C4-2B (cell line): ENCODE measurements around the gene RNASEH1.
A peak's percentile ranks its signal among the peaks of the same experiment; 100 is the strongest.

ENCODE experiments used
- H3K27ac ChIP-seq: fragments of 450-650 bp; 2 replicates; pipeline ENCODE4 v1.5.1; 2017
- CTCF ChIP-seq: fragments of 450-650 bp; conservative IDR thresholded peaks from 2 replicates; pipeline ENCODE4 v1.5.1; 2017; ENCODE audit warnings: mild to moderate bottlenecking
- ZFX ChIP-seq: fragments of 450-650 bp; IDR thresholded peaks from 2 replicates; pipeline ENCODE4 v1.6.1; 2017

RNASEH1 gene

GRCh38 chr2:3558205-3559014 is at the start of gene RNASEH1:
TSS of gene RNASEH1 (minus strand) at chr2:3558333. CDS start at chr2:3558260, 73 bp downstream.
- peak within 1 kb of the TSS; percentile 85 for H3K27ac ChIP-seq

GRCh38 chr2:3606370-3607201 is 48.5 kb upstream of the RNASEH1 start:
- H3K27ac ChIP-seq, result no peak overlapping the region
- no peak for TF ChIP-seq CTCF
- no peak for TF ChIP-seq ZFX

More at GRCh38 chr2:3558205-3559014, at the start of gene RNASEH1:
- TF ChIP-seq CTCF (no peak), ZFX (no peak; the same call in 1 of the 2 replicates)

- TF ChIP-seq CTCF, result no peak
- TF ChIP-seq ZFX, result no peak
- H3K27ac ChIP-seq, result no peak overlapping the region
Observed at GRCh38 chr2:3606028-3606369, 47.9 kb upstream of the RNASEH1 start.

- TF ChIP-seq CTCF (no peak), ZFX (no peak)
- no peak overlapping the region for H3K27ac ChIP-seq
Observed at GRCh38 chr2:3604991-3605961, 47.1 kb upstream of the RNASEH1 start.

GRCh38 chr2:3604207-3604877 is 46.2 kb upstream of the RNASEH1 start:
- H3K27ac ChIP-seq, result no peak overlapping the region
- TF ChIP-seq ZFX (no peak), CTCF (no peak)

GRCh38 chr2:3603536-3604206 is 45.5 kb upstream of the RNASEH1 start:
- TF ChIP-seq CTCF (no peak), ZFX (no peak)
- H3K27ac ChIP-seq, result no peak overlapping the region
